Stomach smooth muscle (tissue), 2 donors: ENCODE measurements around the gene TTC3.

Experiments used
- H3K27ac ChIP-seq: one replicate; pipeline ENCODE4 v1.7.0; 2013; ENCODE audit warnings: mild to moderate bottlenecking, low read length, inconsistent platforms
- H3K27me3 ChIP-seq, 2 donors: one replicate each; pipeline ENCODE4 v1.7.0; 2013; ENCODE audit warnings: low read length in 2 of 2; ENCODE audit not compliant: insufficient read depth in 2 of 2, control insufficient read depth in 1 of 2
- H3K36me3 ChIP-seq, 2 donors: one replicate each; pipeline ENCODE4 v1.7.0; 2013; ENCODE audit warnings: low read length in 2 of 2; ENCODE audit not compliant: control insufficient read depth in 2 of 2, insufficient read depth in 2 of 2
- H3K4me1 ChIP-seq: one replicate; pipeline ENCODE4 v1.7.0; 2013; ENCODE audit warnings: low read length; ENCODE audit not compliant: control insufficient read depth, insufficient read depth
- H3K4me3 ChIP-seq, 2 donors: one replicate each; pipeline ENCODE4 v1.7.0; 2013; ENCODE audit warnings: low read length in 2 of 2
- H3K9ac ChIP-seq, 2 donors: one replicate each; pipeline ENCODE4 v1.7.0; 2013; ENCODE audit warnings: low read length in 2 of 2, mild to moderate bottlenecking in 1 of 2
- H3K9me3 ChIP-seq, 2 donors: one replicate each; pipeline ENCODE4 v1.7.0; 2013; ENCODE audit warnings: low read length in 2 of 2; ENCODE audit not compliant: control insufficient read depth in 2 of 2
- donor health status: healthy.
- donor health status: Pancreatic carcinoma.

TTC3 gene

DNA sequence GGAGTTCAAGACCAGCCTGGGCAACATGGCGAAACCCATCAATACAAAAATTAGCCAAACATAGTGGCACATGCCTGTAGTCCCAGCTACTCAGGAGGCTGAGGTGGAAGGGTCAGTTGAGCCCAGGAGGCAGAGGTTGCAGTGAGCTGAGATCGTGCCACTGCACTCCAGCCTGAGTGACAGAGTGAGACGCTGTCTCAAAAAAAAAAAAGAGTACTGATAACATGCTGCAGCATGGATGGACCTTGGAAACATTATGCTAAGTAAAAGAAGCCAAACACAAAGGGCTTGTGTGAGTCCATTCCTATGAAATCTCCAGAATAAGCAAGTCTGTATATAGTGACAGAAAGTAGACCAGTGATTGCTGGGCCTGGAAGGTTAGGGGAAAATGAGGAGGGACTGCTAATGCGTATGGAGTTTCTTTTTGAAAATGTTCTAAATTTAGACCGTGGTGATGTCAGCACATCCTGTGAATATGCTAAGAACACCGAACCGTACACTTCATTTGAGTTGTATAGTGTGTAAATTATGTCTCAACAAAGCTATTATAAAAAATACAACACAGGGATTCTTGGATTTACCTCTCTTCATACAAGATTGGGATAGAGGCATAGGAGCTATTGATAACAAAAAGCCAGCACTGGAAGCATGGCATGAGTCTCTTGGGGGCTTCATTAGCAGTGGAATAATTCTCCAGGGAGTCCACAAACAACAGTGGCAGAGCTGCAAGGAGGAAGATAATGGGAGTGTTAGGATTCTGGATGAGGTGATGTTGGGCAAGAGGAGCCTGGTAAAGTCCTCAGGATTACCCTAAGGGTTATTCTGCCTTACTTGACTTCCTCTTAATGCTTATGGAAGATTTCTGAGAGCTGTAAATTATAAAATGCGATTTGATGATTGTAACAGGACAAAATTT, 73.5 kb downstream of the TTC3 start:
- Histone ChIP-seq H3K36me3 (peaks cover 20 to 25% of the 10 kb centered on the region in 2 donors), H3K27me3 (no peaks in the 10 kb centered on the region), H3K9me3 (no peaks in the 10 kb centered on the region), H3K9ac (no peak overlapping the region), H3K4me1 (no peaks in the 10 kb centered on the region), H3K27ac (no peak overlapping the region), H3K4me3 (no peak overlapping the region)

DNA sequence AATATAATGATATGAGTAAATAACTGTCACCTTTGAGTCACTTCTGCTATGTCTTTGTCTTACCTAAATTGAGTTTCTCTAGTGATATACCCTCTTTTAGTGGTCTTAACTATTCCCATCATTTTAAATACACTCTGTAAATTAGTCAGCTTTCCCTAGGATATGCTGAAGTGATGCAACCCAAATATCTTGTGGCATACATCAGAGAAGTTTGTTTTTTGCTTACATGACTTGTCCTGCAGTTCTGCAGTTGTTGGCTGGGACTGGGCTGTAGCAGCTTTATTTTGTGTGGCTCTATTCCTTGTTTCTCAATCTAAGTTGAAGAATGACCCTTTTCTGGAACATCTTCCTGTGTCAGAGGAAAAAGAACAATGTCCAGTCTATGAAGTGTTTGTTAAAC, 76.4 kb downstream of the TTC3 start:
- Histone ChIP-seq H3K4me3 (no peak overlapping the region), H3K27ac (no peak overlapping the region), H3K36me3 (peaks cover 20 to 28% of the 10 kb centered on the region in 2 donors), H3K27me3 (no peaks in the 10 kb centered on the region), H3K4me1 (no peaks in the 10 kb centered on the region), H3K9ac (no peak overlapping the region), H3K9me3 (no peaks in the 10 kb centered on the region)

DNA sequence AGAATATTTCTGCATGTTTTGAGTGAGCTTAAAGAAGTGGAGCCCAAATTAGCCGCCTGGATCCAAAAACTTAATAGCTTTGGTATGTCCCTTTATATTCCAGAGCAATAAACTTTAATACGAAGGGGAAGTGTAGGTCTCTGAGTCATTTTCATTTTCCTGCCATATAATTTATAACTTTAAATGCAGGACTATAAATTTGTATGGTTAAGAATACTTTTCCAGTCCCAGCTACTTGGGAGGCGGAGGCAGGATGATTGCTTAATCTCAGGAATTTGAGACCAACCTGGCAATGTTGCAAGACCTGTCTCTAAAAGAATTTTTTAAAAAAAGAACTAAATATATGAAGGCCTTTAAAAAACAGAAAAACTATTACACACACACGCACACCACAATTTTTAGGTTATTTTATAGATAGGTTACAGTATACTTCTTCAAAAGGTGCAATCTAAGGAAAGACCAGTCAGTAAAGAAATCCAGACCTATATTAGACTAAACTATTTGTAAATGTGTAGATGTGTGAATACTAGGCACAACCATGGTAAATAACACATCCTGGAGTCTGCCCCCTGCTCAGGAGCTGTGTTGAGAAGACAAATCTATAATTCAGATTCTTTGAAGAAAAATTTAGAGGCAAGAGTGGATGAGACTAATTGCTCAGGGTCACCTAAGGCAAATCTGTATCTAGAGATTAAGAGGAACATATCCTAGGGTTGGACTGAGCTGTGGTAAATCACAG, 80.3 kb downstream of the TTC3 start:
- peak overlapping the region; percentile 66 for H3K27ac ChIP-seq
- peaks cover 3 to 11% of the 10 kb centered on the region in 2 donors for H3K36me3 ChIP-seq
- H3K4me1 ChIP-seq: peaks cover 3% of the 10 kb centered on the region
- no peak overlapping the region for H3K4me3 ChIP-seq
- no peaks in the 10 kb centered on the region for H3K27me3 ChIP-seq
- H3K9ac ChIP-seq: no peak overlapping the region
- no peaks in the 10 kb centered on the region for H3K9me3 ChIP-seq

DNA sequence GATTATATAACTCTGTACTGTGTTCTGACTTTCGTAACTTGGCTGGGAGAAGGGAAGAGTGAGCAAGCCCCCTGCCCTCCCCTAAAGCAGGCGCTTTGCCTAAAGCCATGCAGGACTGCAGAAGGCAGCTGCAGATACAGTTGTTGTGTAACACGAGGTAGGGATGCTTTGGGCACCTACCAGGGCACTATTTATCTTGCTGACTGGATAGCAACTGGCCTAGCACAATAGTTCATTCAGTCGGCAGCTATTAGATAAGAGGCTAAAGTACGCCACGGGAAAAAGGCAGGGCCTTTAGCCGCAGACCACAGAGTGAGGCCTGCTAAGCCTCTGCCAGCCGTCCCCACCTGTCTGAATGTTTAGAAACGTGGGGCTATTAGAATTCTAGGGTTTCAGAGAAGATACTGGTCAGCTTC, 80.9 kb downstream of the TTC3 start:
- no peak overlapping the region for H3K4me3 ChIP-seq
- H3K4me1 ChIP-seq: peaks cover 4% of the 10 kb centered on the region
- H3K27ac ChIP-seq: peak overlapping the region; percentile 66
- peaks cover 5 to 10% of the 10 kb centered on the region in 2 donors for H3K36me3 ChIP-seq
- H3K9me3 ChIP-seq: no peaks in the 10 kb centered on the region
- H3K9ac ChIP-seq: peak overlapping the region; percentile 3 to 16
- no peaks in the 10 kb centered on the region for H3K27me3 ChIP-seq

DNA sequence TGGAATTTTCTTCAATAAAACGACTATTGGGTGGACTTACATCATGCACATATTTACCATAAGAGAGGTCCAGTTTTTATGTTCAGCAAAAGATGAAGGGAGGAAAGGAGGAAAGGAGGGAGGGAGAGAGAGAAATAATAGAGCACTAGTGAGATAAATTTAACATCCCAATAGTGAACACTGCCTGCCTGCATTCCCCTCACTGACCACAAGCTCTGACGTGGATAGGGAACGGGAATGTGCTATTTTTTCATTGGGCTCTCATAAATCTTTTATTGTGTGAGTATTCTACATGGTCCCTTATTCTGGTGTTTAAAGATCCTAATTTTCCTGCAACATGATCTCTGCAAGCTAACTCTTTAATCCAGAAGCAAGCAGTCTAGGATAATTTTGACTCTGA, 82.1 kb downstream of the TTC3 start:
- Histone ChIP-seq H3K4me3 (no peak overlapping the region), H3K36me3 (peaks cover 3 to 6% of the 10 kb centered on the region in 2 donors), H3K27ac (no peak overlapping the region), H3K4me1 (peaks cover 8% of the 10 kb centered on the region), H3K9ac (no peak overlapping the region), H3K27me3 (no peaks in the 10 kb centered on the region), H3K9me3 (no peaks in the 10 kb centered on the region)

DNA sequence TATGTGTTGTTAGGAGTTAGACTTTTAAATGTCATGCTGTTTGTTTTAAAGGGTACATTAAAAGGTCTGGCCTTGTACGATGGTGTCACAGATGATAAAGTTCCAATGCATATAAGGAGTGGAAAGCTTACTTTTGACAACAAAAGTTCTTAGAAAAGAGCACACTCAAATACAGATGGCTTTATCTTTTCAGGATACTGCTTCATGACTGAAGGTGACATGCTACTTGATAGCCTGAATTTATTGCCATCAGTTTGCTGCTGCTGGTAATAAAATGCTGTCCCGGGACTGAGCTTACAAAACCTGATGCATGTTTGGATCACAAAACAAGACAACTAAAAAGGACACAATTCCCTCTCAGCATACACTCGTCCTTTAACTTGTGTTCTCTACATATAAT, 84.9 kb downstream of the TTC3 start:
- Histone ChIP-seq H3K36me3 (peaks cover 3 to 12% of the 10 kb centered on the region in 2 donors), H3K4me1 (peaks cover 8% of the 10 kb centered on the region), H3K27me3 (no peaks in the 10 kb centered on the region), H3K9ac (no peak overlapping the region), H3K27ac (no peak overlapping the region), H3K9me3 (no peaks in the 10 kb centered on the region), H3K4me3 (no peak overlapping the region)

DNA sequence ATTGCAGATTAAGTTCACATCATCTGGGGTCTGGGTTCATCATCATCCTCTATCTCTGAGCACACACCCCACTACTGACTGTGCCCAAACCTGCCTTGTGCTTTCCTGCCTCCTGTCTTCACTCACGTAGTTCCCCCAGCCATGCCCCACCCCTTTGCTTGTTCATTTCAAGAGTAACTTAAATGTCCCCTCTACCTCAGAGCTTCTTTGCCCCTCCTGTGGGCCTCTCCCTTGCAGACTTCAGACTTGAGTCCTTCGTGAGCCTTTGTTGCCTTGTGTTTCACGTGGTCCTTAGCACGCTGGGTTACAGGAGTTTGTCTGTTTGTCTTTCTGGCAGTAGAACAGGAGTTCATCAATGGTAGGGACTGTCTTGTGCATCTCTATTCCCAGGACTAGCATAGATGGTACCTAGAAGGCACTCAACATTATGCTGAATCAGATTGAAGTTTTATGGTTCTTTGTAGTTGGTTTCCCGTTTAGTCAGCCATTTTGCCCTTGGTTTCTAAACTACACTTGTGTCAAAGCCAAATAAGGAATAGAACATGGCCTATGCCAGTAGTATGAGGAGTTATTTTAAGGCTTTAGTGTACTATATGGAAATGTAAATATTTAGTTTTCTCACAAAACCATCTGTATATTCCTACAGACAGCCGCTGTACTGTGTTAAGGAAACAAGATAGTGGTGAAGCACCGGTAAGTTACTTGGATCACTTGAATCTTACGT, 86.2 kb downstream of the TTC3 start:
- Histone ChIP-seq H3K27ac (peak overlapping the region; percentile 74), H3K9ac (no peak overlapping the region), H3K4me1 (peaks cover 8% of the 10 kb centered on the region), H3K27me3 (no peaks in the 10 kb centered on the region), H3K4me3 (peak overlapping the region; percentile 28 to 35), H3K36me3 (peaks cover 7 to 21% of the 10 kb centered on the region in 2 donors), H3K9me3 (no peaks in the 10 kb centered on the region)

DNA sequence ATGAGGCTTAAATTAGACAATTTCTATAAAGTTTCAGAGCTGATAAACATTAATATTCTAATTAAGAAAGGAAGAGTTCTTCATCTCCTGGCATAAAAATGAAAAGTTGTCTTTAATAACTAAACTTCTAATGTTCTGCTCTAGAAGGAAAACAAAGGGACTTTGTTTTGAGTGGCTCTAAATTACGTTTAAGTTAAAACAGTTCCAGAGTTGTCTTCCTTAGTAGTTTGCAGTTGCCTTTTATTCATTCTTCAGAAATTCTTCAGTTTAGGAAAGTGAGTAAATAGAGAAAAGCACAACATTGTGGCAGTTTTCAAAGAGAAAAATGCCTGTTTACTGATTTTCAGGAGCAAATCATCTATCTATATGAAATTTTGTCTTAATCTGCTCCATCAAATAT, 86.9 kb downstream of the TTC3 start:
- Histone ChIP-seq H3K4me1 (peaks cover 8% of the 10 kb centered on the region), H3K27ac (no peak overlapping the region), H3K9ac (no peak overlapping the region), H3K4me3 (peak overlapping the region in 1 of 2 donors; percentile 23), H3K36me3 (peaks cover 10 to 21% of the 10 kb centered on the region in 2 donors), H3K27me3 (no peaks in the 10 kb centered on the region), H3K9me3 (no peaks in the 10 kb centered on the region)

DNA sequence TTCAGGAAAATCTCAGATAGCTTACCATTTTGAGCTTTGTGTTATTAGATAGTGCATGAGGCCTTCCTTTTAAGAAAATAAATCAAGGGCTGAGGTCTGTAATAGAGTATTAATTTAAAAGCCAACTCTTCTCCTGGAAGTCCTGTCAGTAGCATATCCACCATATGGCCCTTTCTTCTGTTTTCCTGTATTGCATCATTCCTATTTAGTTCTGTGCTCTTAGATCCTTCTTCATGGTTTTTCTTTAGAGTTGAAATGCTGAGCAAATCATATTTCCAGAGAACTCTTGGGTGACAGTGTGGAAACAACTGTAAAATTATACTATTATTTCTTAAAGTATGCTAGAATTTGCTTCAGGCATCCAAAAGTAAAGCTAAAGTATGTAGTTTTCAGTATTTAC, 91.7 kb downstream of the TTC3 start:
- H3K9ac ChIP-seq: no peak overlapping the region
- H3K9me3 ChIP-seq: no peaks in the 10 kb centered on the region
- peaks cover 22 to 30% of the 10 kb centered on the region in 2 donors for H3K36me3 ChIP-seq
- no peak overlapping the region for H3K27ac ChIP-seq
- H3K4me3 ChIP-seq: no peak overlapping the region
- H3K4me1 ChIP-seq: no peaks in the 10 kb centered on the region
- no peaks in the 10 kb centered on the region for H3K27me3 ChIP-seq

DNA sequence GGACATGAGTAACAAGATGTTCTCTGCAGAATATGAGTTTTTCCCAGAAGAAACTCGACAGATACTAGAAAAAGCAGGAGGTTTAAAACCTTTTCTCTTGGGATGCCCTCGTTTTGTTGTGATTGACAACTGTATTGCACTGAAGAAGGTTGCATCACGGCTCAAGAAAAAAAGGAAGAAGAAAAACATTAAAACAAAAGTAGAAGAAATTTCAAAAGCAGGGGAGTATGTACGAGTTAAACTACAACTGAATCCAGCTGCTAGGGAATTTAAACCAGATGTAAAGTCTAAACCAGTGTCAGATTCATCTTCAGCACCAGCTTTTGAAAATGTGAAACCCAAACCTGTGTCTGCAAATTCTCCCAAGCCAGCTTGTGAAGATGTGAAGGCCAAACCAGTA, 92.5 kb downstream of the TTC3 start:
- Histone ChIP-seq H3K9me3 (no peaks in the 10 kb centered on the region), H3K4me1 (no peaks in the 10 kb centered on the region), H3K4me3 (no peak overlapping the region), H3K27ac (no peak overlapping the region), H3K9ac (no peak overlapping the region), H3K36me3 (peaks cover 22 to 30% of the 10 kb centered on the region in 2 donors), H3K27me3 (no peaks in the 10 kb centered on the region)
